Kidney capillary endothelial cell (primary cell): ENCODE results near the gene SLC35B1.
"Not testable (repeated sequence)": the region's sequence is repeated elsewhere in the genome, so short reads cannot be mapped to it uniquely, and the experiment has no call there.

Source experiments
- DNase-seq: peaks from one replicate; pipeline ENCODE4 v3.0.0-alpha.2; 2018; ENCODE audit warnings: low spot score

SLC35B1 gene

GRCh38 chr17:49699966-49700575 lies 7.7 kb downstream of the SLC35B1 start:
- no peak for DNase-seq

GRCh38 chr17:49698005-49698404 lies 9.8 kb downstream of the SLC35B1 start:
- no peak for DNase-seq

GRCh38 chr17:49696233-49696761 lies 11.5 kb downstream of the SLC35B1 start:
- no peak for DNase-seq

- DNase-seq: no peak
Measured at GRCh38 chr17:49695698-49696232, 12.0 kb downstream of the SLC35B1 start.

DNA sequence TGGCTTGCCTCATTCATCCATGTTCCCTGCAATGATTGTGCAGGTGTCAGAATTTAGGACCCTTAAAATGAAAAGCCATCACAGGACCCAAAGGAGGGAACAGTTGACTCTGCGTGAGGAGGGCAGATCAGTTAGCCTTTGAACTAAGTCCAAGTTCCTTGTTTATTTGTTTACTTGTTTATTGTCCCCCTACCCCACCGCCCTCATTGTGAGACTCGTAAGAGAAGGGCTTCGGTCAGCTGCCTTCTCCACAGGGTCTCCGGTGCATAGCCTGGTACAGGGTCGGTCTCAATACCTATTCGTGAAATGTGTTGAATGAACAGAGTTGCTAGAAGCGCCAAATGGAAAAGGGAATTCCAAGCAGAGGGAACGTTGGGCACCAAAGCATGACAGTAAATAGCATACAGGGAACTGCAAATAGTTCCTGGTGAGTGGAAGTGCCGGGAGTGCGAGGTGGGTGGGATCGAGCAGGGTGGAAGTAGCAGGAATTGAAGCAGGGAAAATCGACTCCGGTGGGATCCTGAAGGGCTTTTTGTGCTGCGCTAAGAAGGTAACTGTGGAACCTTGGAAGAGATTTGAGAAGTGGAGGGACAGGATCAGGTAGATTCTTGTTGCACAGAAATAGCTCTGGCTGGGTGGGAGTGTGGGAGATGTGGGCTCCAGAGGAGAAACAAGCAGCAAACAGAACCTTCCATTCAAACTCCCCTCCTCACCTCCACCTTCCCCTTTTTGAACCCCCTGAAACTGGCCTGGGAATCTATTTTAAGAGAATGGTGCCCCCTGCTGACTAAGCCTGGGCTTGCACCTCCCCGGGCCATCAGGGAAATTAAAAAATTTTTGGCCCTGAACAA lies 12.7 kb downstream of the SLC35B1 start:
- no peak for DNase-seq

DNA sequence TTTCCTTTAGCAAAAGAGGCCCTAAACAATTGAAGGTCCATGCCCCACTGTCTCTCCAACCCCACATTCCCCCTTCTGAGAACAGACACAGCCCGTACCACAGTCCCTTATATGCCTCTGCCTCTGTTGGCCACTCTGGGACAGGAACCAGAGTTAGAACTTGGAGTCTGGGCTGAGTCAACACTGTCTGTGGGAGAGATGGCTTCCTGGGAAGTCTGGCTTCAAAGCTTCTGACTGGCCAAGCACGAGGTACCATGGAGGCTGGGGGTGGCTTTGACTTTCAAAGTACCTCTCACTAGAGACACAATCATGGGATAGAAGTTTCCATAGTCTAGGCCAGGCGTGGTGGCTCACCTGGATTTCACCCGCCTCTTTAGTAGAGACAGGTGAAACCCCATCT lies 15.0 kb downstream of the SLC35B1 start:
- DNase-seq: peak; percentile 38

GRCh38 chr17:49691677-49692191 lies 16.0 kb downstream of the SLC35B1 start:
- no peak for DNase-seq

- no peak for DNase-seq
Measured at GRCh38 chr17:49691086-49691676, 16.6 kb downstream of the SLC35B1 start.

GRCh38 chr17:49690256-49690655 lies 17.5 kb downstream of the SLC35B1 start:
- DNase-seq: no peak

DNA sequence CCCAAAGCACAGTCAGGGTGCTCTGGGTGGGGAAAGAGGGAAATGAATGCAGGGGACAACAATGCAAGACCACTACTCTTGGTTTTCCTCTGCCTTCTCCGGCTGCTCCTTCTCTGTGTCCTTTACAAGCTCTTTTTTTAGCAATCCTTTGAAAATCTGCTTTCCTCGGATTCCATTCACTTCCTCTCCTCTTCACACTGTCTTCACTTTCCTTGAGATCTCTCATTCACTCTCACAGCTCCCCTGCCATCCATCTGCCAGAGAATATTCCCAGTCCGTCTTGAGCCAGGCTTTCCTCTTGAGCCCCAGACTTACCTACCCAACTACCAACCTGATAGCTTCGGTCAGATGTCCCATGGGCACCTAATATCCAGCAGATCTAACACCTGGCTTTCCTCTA lies 18.9 kb downstream of the SLC35B1 start:
- no peak for DNase-seq

DNA sequence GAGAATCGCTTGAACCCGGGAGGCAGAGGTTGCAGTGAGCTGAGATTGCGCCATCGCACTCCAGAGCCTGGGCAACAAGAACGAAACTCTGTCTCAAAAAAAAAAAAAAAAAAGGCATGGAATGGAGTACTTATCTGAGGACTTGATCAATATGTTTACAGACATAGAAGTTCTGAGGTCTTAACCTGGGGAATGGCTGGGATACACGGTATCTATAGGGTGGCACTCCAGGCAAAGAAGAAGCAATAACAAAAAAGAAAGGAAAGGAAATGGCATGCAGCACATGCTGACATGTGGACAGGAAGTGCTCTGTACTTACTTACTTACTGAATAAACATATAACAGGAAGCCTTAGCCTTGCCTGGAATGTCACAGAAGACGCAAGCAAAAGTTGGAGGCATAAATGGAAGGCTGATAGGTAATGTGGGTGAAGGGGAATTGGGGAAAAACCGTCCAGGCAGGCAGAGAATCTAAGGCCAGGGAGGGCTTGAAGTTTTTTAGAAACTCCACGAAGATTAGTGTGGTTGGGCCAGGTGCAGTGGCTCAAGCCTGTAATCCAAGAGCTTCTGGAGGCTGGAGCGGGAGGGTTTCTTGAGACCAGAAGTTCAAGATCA lies 19.8 kb downstream of the SLC35B1 start:
- peak; percentile 75 for DNase-seq

DNA sequence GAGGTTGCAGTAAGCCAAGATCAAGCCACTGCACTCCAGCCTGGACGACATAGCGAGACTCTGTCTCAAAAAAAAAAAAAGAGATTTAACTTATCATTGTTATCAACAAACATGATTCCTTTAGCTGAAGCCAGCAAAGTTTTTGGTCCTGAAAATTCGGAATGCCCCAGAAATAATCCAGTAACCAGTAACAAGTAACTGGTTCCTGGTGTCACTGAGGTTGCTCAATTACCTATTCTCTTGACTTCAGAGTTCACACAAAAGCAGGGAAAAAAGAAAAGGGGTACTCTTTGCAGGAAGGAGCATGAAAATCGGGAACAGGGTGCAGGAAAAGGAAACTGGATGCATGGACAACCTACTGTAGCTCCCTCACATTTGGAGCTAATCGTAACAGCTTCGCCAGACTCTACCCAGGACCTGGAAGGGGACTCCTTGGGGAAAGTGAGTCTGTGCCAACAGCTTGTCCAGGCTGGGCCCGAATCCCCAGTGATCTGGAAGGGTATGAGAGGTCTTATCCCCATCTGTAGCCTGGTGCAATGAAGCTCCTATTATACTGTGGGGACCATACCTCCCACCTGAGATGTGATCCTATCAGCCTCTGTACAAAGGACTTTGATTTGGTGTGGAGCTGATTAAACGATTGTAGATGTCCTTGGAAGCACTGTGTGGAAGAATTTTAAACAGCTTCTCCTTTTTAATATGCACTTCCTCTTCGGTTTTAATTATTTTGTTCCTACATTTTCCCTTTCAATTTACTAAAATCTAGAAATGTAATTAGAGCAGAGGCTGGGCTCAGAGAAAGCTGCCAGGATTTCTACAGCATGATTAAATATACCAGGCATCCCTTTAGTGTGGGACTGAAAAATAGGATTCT lies 26.4 kb downstream of the SLC35B1 start:
- no peak for DNase-seq

DNA sequence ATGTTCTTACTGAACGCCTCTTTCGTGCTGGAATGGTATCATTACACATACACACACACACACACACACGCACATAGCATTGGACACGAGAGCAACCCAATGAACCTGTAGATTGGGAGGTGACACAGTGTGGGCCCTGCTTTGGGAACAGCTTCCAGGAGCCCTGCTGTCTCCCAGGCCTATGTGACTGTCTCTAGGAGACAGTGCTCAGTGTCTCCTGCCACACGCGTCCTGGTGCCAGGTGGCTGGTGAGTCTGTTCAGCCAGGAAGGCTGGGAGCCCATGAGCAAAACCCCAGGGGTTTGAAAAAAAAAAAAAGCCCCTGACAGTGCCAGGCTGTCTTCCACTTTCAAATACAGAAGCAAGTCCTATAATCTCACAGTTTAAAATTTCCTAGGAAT lies 27.4 kb downstream of the SLC35B1 start:
- DNase-seq: no peak

- peak; percentile 99 for DNase-seq
Measured at GRCh38 chr17:49677933-49678847, 29.6 kb downstream of the SLC35B1 start, which contains the start of gene SPOP. Gene SPOP (minus strand): TSS chr17:49678097. CDS start chr17:49622810, 55,287 bp downstream.

DNA sequence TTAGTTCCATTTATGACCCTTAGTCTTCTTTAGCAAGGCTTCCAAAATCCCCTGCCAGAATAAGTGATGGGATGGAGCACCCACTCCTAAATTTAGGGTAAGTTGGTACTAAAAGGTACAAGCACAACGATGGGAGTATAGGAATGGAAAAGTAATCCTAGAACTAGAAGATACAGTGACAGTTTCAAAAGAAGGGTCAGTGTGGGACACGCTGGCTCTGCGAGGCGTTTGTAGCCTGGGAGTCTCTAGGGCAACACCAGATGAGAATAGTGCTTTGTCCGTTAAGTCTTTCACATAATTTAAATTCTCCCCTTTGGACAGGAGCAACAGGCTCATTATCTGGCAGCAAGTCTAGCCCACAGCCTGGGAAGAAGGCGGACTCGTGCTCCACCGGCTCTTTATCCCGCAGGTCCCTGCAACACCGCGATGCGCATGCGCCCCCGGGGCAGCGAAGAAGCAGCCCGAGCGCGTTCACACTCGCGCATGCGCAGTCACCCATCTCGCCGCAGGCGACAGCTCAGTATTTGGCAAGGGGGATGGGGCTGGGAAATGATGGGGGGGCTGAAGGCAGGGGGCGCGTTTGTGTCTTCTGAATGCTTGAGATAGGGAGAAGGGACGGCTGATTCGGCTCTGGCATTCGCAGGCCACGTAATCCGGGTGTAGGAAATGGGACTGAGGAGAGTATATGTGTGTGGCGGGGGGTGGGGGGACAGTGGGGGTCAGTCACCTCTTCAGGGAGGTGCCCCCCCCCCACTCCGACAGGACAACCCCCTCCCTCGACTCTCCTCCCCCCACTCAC lies 30.4 kb downstream of the SLC35B1 start:
- DNase-seq: peak; percentile 96

GRCh38 chr17:49676276-49676868 lies 31.4 kb downstream of the SLC35B1 start:
- peak; percentile 19 for DNase-seq

GRCh38 chr17:49674507-49674906 lies 33.3 kb downstream of the SLC35B1 start:
- DNase-seq: no peak

GRCh38 chr17:49673679-49674078 lies 34.1 kb downstream of the SLC35B1 start:
- DNase-seq: not testable (repeated sequence)
